ENCODE results near the gene IRF9.

GRCh38 chr14:24185741-24186140, 24.7 kb downstream of the IRF9 start:
- TF ChIP-seq CTCF (IDR thresholded peaks at IDR 0.05 in 4 of 5, conservative IDR thresholded peaks at IDR 0.05 in 1 of 5) (no peak), POLR2A (IDR thresholded peaks at IDR 0.05) (no peak)
